Kidney (tissue), 14 donors: ENCODE measurements around the gene TFB1M. TPM values are rescaled to one million over a fixed set of nuclear protein-coding genes. Genes with fewer than 3 reads are reported as not detected.
"Not testable (repeated sequence)": the region's sequence is repeated elsewhere in the genome, so short reads cannot be mapped to it uniquely, and the experiment has no call there.

Experiments
- DNase-seq, 5 donors: peaks; one replicate each; pipeline ENCODE4 v3.0.0-alpha.2; 2013 to 2020
- FAIRE-seq: peaks from 2 replicates; lab custom pipeline; 2012; peaks lifted over from hg19 to GRCh38; lab: Jason Lieb, UNC
- H3K27ac ChIP-seq, 2 donors: one replicate each; pipeline ENCODE4 v1.7.0; 2013; ENCODE audit warnings: low read depth in 2 of 2, low read length in 2 of 2, inconsistent platforms in 1 of 2
- H3K27me3 ChIP-seq: one replicate; pipeline ENCODE4 v1.7.1; 2013; ENCODE audit warnings: low read length, inconsistent platforms; ENCODE audit not compliant: control insufficient read depth, insufficient read depth
- H3K36me3 ChIP-seq, 3 donors: one replicate each; pipeline versions ENCODE4 v1.7.0 to v1.7.1; 2013; ENCODE audit warnings: low read length in 3 of 3, control low read depth in 1 of 3, inconsistent platforms in 1 of 3; ENCODE audit not compliant: insufficient read depth in 3 of 3, control insufficient read depth in 2 of 3
- H3K4me1 ChIP-seq, 3 donors: one replicate each; pipeline versions ENCODE4 v1.7.0 to v1.7.1; 2013; ENCODE audit warnings: low read length in 3 of 3, inconsistent platforms in 1 of 3, low read depth in 1 of 3; ENCODE audit not compliant: control insufficient read depth in 2 of 3, insufficient read depth in 2 of 3
- H3K4me3 ChIP-seq, 3 donors: one replicate each; pipeline versions ENCODE4 v1.7.0 to v1.8.1; 2013; ENCODE audit warnings: low read length in 3 of 3, control low read depth in 1 of 3, inconsistent platforms in 1 of 3
- H3K9ac ChIP-seq, 3 donors: one replicate each; pipeline versions ENCODE4 v1.7.0 to v1.7.1; 2013; ENCODE audit warnings: low read length in 3 of 3, control low read depth in 1 of 3, inconsistent platforms in 1 of 3
- H3K9me3 ChIP-seq, 3 donors: one replicate each; pipeline versions ENCODE4 v1.7.0 to v1.7.1; 2013; ENCODE audit warnings: low read length in 3 of 3, control low read depth in 1 of 3, inconsistent platforms in 1 of 3; ENCODE audit not compliant: control insufficient read depth in 2 of 3, insufficient read depth in 1 of 3
- CTCF ChIP-seq: IDR thresholded peaks from 3 replicates; pipeline ENCODE4 v1.5.1; 2012; ENCODE audit warnings: mild to moderate bottlenecking, moderate library complexity, borderline replicate concordance; ENCODE audit not compliant: insufficient read depth; ENCODE audit errors: extremely low read depth
- intact Hi-C: fragments of 100-400 bp; cut with DNase I; formaldehyde crosslinking; loops from one replicate; pipeline ENCODE4 v1.11.1; 2022
- polyA plus RNA-seq: library from polyadenylated mRNA; stranded (reverse); fragments of 350-450 nt; fragmentation: Illumina TruSeq; extraction: RNeasy Lipid Tissue Mini Kit (QIAGEN cat#74804); gene quantifications from one replicate; pipeline ENCODE4 v1.2.3, GENCODE V29; 2014; ENCODE audit warnings: low read depth, low replicate concordance; ENCODE audit not compliant: insufficient read depth
- total RNA-seq: library from RNA; stranded (reverse); fragmentation: NEBNext Ultra II Directional; extraction: Animal tissue kit (Norgen Biotek cat#: 25700); gene quantifications from one replicate; pipeline ENCODE4 v1.2.1, GENCODE V29; 2021
- donor health status: control.
- donor health status: control.
- donor health status: control.
- donor health status: control.
- donor health status: control.
- donor health status: DM: yes; HTN: yes; CAD: no.
- donor health status: Normal renal cell carcinoma (clear cell type).

The TFB1M gene
- total and polyA plus RNA-seq, 2 donors from 2014 or later, result 16.3 to 28.1 TPM

GRCh38 chr6:155234687-155235086, 79.6 kb downstream of the TFB1M start:
- Histone ChIP-seq H3K4me1 (no peaks in the 10 kb centered on the region), H3K9ac (no peak overlapping the region), H3K9me3 (peaks cover 0 to 5% (median 0%) of the 10 kb centered on the region in 3 donors), H3K4me3 (no peak overlapping the region), H3K27me3 (no peaks in the 10 kb centered on the region), H3K27ac (no peak overlapping the region), H3K36me3 (no peaks in the 10 kb centered on the region)
- DNase-seq (no peak), FAIRE-seq (no peak)
- no peak for TF ChIP-seq CTCF
- intact Hi-C loops, result no loop called here

DNA sequence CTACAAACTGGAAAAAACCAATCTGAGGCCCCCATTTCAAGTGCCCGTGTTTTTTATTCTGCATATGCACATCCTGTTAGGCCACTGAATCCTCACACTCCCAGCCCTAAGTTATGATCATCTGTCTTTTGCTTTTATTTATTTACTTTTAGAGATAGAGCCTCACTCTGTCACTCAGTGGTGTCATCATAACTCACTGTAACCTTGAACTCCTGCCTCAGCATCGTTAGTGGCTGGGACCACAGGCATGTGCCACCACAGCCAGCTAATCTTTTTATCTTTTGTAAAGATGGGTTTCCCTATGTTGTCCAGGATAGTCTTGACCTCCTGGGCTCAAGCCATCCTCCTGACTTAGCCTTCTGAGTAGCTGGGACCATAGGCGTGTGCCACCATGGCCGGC, 80.1 kb downstream of the TFB1M start:
- Histone ChIP-seq H3K36me3 (no peaks in the 10 kb centered on the region), H3K4me1 (no peaks in the 10 kb centered on the region), H3K9me3 (peaks cover 0 to 5% (median 0%) of the 10 kb centered on the region in 3 donors), H3K27ac (no peak overlapping the region), H3K9ac (no peak overlapping the region), H3K27me3 (no peaks in the 10 kb centered on the region), H3K4me3 (no peak overlapping the region)
- intact Hi-C loops, result no loop called here
- no peak for TF ChIP-seq CTCF
- no peak for FAIRE-seq
- DNase-seq, result no peak

DNA sequence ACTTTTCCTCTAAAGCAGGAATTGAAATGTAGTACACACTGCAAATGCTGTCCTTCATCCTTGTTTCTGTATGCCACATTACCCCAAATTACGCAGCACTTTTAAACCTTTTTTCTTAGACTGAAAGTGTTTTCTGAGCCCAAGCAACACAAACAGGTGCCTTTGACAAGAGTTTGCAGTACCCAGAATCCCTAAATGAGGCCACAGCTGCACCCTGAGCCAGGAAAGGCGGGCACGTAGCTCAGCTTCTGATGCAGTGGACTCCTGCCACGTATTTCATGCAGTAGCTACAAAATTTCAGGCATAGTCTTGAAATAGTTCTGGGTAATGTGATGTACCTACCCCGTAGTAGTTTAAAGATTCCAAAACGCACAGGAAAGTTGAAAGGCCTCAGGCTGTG, 81.4 kb downstream of the TFB1M start:
- DNase-seq (no peak), FAIRE-seq (no peak)
- intact Hi-C loops, result no loop called here
- no peak for TF ChIP-seq CTCF
- H3K9me3 ChIP-seq, result peaks cover 0 to 5% (median 0%) of the 10 kb centered on the region in 3 donors
- no peak overlapping the region for H3K27ac ChIP-seq
- H3K9ac ChIP-seq, result no peak overlapping the region
- H3K4me1 ChIP-seq, result no peaks in the 10 kb centered on the region
- no peaks in the 10 kb centered on the region for H3K36me3 ChIP-seq
- no peak overlapping the region for H3K4me3 ChIP-seq
- H3K27me3 ChIP-seq, result no peaks in the 10 kb centered on the region

- H3K27me3 ChIP-seq, H3K9me3 ChIP-seq, H3K9ac ChIP-seq, intact Hi-C loops, DNase-seq, H3K4me3 ChIP-seq, H3K4me1 ChIP-seq, FAIRE-seq, H3K27ac ChIP-seq, H3K36me3 ChIP-seq: not testable (repeated sequence)
Measured at GRCh38 chr6:155230975-155231374, 83.3 kb downstream of the TFB1M start.
